Measurements from ENCODE around the gene EIF4EBP3.

GRCh38 chr5:140576776-140577201 lies 29.3 kb downstream of the EIF4EBP3 start:
- TF ChIP-seq, protein P1, sequence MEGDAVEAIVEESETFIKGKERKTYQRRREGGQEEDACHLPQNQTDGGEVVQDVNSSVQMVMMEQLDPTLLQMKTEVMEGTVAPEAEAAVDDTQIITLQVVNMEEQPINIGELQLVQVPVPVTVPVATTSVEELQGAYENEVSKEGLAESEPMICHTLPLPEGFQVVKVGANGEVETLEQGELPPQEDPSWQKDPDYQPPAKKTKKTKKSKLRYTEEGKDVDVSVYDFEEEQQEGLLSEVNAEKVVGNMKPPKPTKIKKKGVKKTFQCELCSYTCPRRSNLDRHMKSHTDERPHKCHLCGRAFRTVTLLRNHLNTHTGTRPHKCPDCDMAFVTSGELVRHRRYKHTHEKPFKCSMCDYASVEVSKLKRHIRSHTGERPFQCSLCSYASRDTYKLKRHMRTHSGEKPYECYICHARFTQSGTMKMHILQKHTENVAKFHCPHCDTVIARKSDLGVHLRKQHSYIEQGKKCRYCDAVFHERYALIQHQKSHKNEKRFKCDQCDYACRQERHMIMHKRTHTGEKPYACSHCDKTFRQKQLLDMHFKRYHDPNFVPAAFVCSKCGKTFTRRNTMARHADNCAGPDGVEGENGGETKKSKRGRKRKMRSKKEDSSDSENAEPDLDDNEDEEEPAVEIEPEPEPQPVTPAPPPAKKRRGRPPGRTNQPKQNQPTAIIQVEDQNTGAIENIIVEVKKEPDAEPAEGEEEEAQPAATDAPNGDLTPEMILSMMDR (IDR thresholded peaks at IDR 0.05): no peak
- TF ChIP-seq ERG (CRISPR knock-in tag; IDR thresholded peaks at IDR 0.05) (no peak), ZNF232 (CRISPR knock-in tag; IDR thresholded peaks at IDR 0.05) (no peak), USF2 (CRISPR knock-in tag; IDR thresholded peaks at IDR 0.05) (no peak), TEAD1 (CRISPR knock-in tag; IDR thresholded peaks at IDR 0.05) (no peak), NR2C2 (CRISPR knock-in tag; IDR thresholded peaks at IDR 0.05) (no peak), NFE2L1 (CRISPR knock-in tag; IDR thresholded peaks at IDR 0.05) (no peak), OVOL2 (CRISPR knock-in tag; IDR thresholded peaks at IDR 0.05; ENCODE audit: borderline replicate concordance) (no peak), FOXJ3 (CRISPR knock-in tag; IDR thresholded peaks at IDR 0.05; ENCODE audit: borderline replicate concordance) (no peak)
- TF ChIP-seq, protein P2, sequence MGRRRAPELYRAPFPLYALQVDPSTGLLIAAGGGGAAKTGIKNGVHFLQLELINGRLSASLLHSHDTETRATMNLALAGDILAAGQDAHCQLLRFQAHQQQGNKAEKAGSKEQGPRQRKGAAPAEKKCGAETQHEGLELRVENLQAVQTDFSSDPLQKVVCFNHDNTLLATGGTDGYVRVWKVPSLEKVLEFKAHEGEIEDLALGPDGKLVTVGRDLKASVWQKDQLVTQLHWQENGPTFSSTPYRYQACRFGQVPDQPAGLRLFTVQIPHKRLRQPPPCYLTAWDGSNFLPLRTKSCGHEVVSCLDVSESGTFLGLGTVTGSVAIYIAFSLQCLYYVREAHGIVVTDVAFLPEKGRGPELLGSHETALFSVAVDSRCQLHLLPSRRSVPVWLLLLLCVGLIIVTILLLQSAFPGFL (CRISPR knock-in tag; IDR thresholded peaks at IDR 0.05; ENCODE audit: borderline replicate concordance): no peak
